ENCODE results near the gene LRRN2. TPM values are rescaled to one million over a fixed set of nuclear protein-coding genes. Genes with fewer than 3 reads are reported as not detected.

The LRRN2 gene
- total and polyA plus RNA-seq, 2 experiments from 2014 or later, result 0.74 to 2.6 TPM

GRCh38 chr1:204588826-204589225, 96.7 kb downstream of the LRRN2 start:
- Histone ChIP-seq H3F3A (replicated peaks; ENCODE audit: low read depth) (0 out of 2 replicates have a peak, but pooled peaks cover 3% of the 10 kb centered on the region), H3K4me3 (no peak overlapping the region), H4K20me1 (replicated peaks; ENCODE audit: insufficient read depth) (no peaks in the 10 kb centered on the region), H3K79me2 (replicated peaks; ENCODE audit: insufficient read depth) (no peaks in the 10 kb centered on the region), H2AFZ (peak overlapping the region; percentile 88; the same call in 1 of the 2 replicates), H3K9me2 (ENCODE audit: insufficient read depth) (peaks cover 4% of the 10 kb centered on the region; the same call in 1 of the 2 replicates), H3K4me1 (ENCODE audit: insufficient read depth) (peaks cover 22% of the 10 kb centered on the region), H3K36me3 (ENCODE audit: insufficient read depth) (no peaks in the 10 kb centered on the region), H3K27ac (ENCODE audit: low read depth) (no peak overlapping the region), H3K4me2 (0 out of 2 replicates have a peak overlapping the region, but pooled peaks have one; percentile 32), H3K27me3 (ENCODE audit: insufficient read depth) (no peaks in the 10 kb centered on the region)
- DNase-seq (ENCODE audit: low spot score), result no peak
- Mint-ChIP-seq H3K9me3 (no peaks in the 10 kb centered on the region; the same call in 2 of the 3 replicates), H3K27ac (no peak overlapping the region), H3K4me3 (no peak overlapping the region), H3K4me1 (peaks cover 35% of the 10 kb centered on the region), H3K27me3 (ENCODE audit: insufficient read depth, low read depth, poor library complexity) (peaks cover 7% of the 10 kb centered on the region), H3K36me3 (ENCODE audit: low read depth) (no peaks in the 10 kb centered on the region; the same call in 2 of the 3 replicates)
- peak; percentile 66 for ATAC-seq
- TF ChIP-seq NANOG (IDR thresholded peaks at IDR 0.05; ENCODE audit: borderline replicate concordance) (no peak), ETS1 (IDR thresholded peaks at IDR 0.05) (no peak), STAT1 (IDR thresholded peaks at IDR 0.05; ENCODE audit: unreplicated experiment) (no peak), POLR2AphosphoS5 (IDR thresholded peaks at IDR 0.05; ENCODE audit: low read depth) (no peak), CTCF (conservative IDR thresholded peaks at IDR 0.05; ENCODE audit: low read depth in 2 of 2) (no peak), ZNF114 (CRISPR knock-in tag; IDR thresholded peaks at IDR 0.05) (no peak), CREB1 (CRISPR knock-in tag; IDR thresholded peaks at IDR 0.05; ENCODE audit: low read depth) (no peak), ZNF331 (CRISPR knock-in tag; IDR thresholded peaks at IDR 0.05; ENCODE audit: low read depth) (no peak), REST (IDR thresholded peaks at IDR 0.05; ENCODE audit: unreplicated experiment) (no peak), ZNF462 (CRISPR knock-in tag; IDR thresholded peaks at IDR 0.05) (no peak), EZH2 (IDR thresholded peaks at IDR 0.05; ENCODE audit: low read depth, unreplicated experiment) (no peak), EZH2phosphoT487 (IDR thresholded peaks at IDR 0.05; ENCODE audit: unreplicated experiment) (no peak), JUNB (IDR thresholded peaks at IDR 0.05; ENCODE audit: unreplicated experiment) (no peak)

All from GM23338 (cell line).